HepG2 (cell line): Measurements from ENCODE around the gene KAT6B. TPM values are rescaled to one million over a fixed set of nuclear protein-coding genes. Genes with fewer than 3 reads are reported as not detected.

Experiments
- AKAP8 ChIP-seq: sonication (generic); formaldehyde crosslinking; IDR thresholded peaks from 2 replicates; pipeline ENCODE4 v1.5.1; 2020; ENCODE audit warnings: mild to moderate bottlenecking, missing genetic modification reagents
- DBP ChIP-seq: sonication (generic); formaldehyde crosslinking; IDR thresholded peaks from 2 replicates; pipeline ENCODE4 v1.4.0; 2020; ENCODE audit warnings: missing genetic modification reagents; ENCODE audit errors: not compliant biosample characterization
- GATA4 ChIP-seq: sonication (generic); IDR thresholded peaks from 2 replicates; pipeline ENCODE4 v1.6.1; 2016; ENCODE audit warnings: antibody characterized with exemption, low read depth, borderline replicate concordance
- HOXA7 ChIP-seq: sonication (generic); formaldehyde crosslinking; IDR thresholded peaks from 2 replicates; pipeline ENCODE4 v1.8.1; 2022; ENCODE audit warnings: mild to moderate bottlenecking, missing genetic modification reagents, moderate library complexity
- KAT7 ChIP-seq: IDR thresholded peaks from 2 replicates; pipeline ENCODE4 v1.6.1; 2018; ENCODE audit warnings: borderline replicate concordance, missing compliant biosample characterization
- NCOA1 ChIP-seq: sonication (generic); formaldehyde crosslinking; IDR thresholded peaks from 2 replicates; pipeline ENCODE4 v1.9.0; 2021; ENCODE audit warnings: missing genetic modification reagents
- PATZ1 ChIP-seq: sonication (generic); formaldehyde crosslinking; IDR thresholded peaks from 2 replicates; pipeline ENCODE4 v1.4.0; 2020; ENCODE audit warnings: missing genetic modification reagents
- RCOR2 ChIP-seq: IDR thresholded peaks from 2 replicates; pipeline ENCODE4 v1.6.1; 2016; ENCODE audit warnings: missing biosample characterization, missing genetic modification reagents
- SCMH1 ChIP-seq: sonication (generic); formaldehyde crosslinking; IDR thresholded peaks from 2 replicates; pipeline ENCODE4 v1.9.0; 2021; ENCODE audit warnings: missing genetic modification reagents, mild to moderate bottlenecking, borderline replicate concordance
- SIX4 ChIP-seq: sonication (generic); formaldehyde crosslinking; IDR thresholded peaks from 2 replicates; pipeline ENCODE4 v1.4.0; 2020; ENCODE audit warnings: missing genetic modification reagents
- SP140L ChIP-seq: sonication (generic); formaldehyde crosslinking; IDR thresholded peaks from 2 replicates; pipeline ENCODE4 v1.4.0; 2020; ENCODE audit warnings: missing genetic modification reagents, borderline replicate concordance
- ZBTB7B ChIP-seq: sonication (generic); formaldehyde crosslinking; IDR thresholded peaks from 2 replicates; pipeline ENCODE4 v1.4.0; 2020; ENCODE audit warnings: missing genetic modification reagents
- ZFP62 ChIP-seq: sonication (generic); formaldehyde crosslinking; IDR thresholded peaks from 2 replicates; pipeline ENCODE4 v1.4.0; 2020; ENCODE audit warnings: missing genetic modification reagents
- ZNF142 ChIP-seq: sonication (generic); formaldehyde crosslinking; IDR thresholded peaks from 2 replicates; pipeline ENCODE4 v1.4.0; 2020; ENCODE audit warnings: missing genetic modification reagents
- ZNF451 ChIP-seq: sonication (generic); formaldehyde crosslinking; IDR thresholded peaks from 2 replicates; pipeline ENCODE4 v1.5.0; 2020; ENCODE audit warnings: mild to moderate bottlenecking, missing genetic modification reagents
- polyA plus RNA-seq, 8 experiments: library from polyadenylated mRNA; depleted of rRNA in 3 of 8; stranded (reverse) in 7 of 8; unstranded in 1 of 8; fragments of >200 nt; fragmentation: Illumina TruSeq in 4 of 8; extraction: Trizol in 4 of 8; gene quantifications; 2 replicates each; pipeline versions ENCODE4 v1.2.1 to v1.2.3, GENCODE V29; 2011 to 2016; ENCODE audit warnings: low read depth in 4 of 8, missing spikeins in 1 of 8, mixed read lengths in 1 of 8; ENCODE audit not compliant: insufficient read depth in 1 of 8
- total RNA-seq, 5 experiments: library from RNA; depleted of rRNA; stranded (reverse); fragments of >200 nt; fragmentation: Illumina TruSeq; extraction: Trizol; gene quantifications; 2 replicates each; pipeline ENCODE4 v1.2.3, GENCODE V29; 2016; ENCODE audit warnings: low read depth in 1 of 5
- TF ChIP-seq, protein P1 (sequence below): sonication (generic); formaldehyde crosslinking; IDR thresholded peaks from 2 replicates; pipeline ENCODE4 v1.4.0; 2020; ENCODE audit warnings: missing genetic modification reagents, borderline replicate concordance
- TF ChIP-seq, protein P2 (sequence below): sonication (generic); formaldehyde crosslinking; conservative IDR thresholded peaks from 2 replicates; pipeline ENCODE4 v1.8.0; 2022; ENCODE audit warnings: low read depth, missing genetic modification reagents

Gene KAT6B
- total and polyA plus RNA-seq, 2 of the 13 experiments (the other 11 are each of a cell fraction or from before 2014, with no cell fraction given), result 3.0 to 9.5 TPM

DNA sequence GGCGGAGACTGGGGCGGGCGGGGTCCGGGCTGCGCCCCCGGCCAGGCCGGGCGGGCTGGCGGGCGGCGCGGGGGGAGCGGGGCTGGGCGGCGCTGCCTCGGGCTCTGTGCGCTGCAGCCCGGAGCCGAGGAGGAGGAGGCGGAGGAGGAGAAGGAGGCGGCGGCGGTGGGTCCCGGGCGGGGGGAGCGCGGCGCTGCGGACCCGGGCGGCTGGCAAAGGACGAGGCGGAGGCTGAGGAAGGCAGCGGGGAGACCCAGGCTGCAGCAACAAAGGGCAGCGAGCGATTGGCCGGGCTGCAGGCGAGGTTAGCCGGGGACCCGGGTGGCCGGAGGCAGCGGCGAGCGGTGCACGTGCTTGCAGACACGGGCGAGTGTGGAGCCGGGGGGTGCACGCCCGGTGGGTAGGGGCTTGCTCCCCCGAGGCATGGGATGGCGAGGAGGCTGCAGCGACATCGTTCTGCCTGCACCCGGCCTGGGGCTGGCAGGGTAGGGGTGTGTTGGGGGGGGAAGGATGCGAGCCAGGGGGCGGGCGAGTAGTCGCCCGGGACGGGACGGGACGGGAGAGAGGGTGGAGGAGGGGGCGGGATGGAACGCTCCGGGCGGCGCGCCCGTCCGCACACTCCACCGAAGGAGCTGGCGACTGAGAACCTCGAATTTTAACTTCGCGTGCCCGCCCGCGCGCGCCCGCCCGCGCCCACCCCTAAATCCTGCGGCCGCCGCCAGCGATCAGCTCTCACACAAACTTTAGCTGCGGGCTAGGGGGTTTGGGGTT, 844 bp upstream of the KAT6B start (continued):
- TF ChIP-seq, protein P1, sequence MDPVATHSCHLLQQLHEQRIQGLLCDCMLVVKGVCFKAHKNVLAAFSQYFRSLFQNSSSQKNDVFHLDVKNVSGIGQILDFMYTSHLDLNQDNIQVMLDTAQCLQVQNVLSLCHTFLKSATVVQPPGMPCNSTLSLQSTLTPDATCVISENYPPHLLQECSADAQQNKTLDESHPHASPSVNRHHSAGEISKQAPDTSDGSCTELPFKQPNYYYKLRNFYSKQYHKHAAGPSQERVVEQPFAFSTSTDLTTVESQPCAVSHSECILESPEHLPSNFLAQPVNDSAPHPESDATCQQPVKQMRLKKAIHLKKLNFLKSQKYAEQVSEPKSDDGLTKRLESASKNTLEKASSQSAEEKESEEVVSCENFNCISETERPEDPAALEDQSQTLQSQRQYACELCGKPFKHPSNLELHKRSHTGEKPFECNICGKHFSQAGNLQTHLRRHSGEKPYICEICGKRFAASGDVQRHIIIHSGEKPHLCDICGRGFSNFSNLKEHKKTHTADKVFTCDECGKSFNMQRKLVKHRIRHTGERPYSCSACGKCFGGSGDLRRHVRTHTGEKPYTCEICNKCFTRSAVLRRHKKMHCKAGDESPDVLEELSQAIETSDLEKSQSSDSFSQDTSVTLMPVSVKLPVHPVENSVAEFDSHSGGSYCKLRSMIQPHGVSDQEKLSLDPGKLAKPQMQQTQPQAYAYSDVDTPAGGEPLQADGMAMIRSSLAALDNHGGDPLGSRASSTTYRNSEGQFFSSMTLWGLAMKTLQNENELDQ (CRISPR knock-in tag), result no peak
- TF ChIP-seq HOXA7 (CRISPR knock-in tag), result no peak
- no peak for TF ChIP-seq ZNF451 (CRISPR knock-in tag)
- no peak for TF ChIP-seq SP140L (CRISPR knock-in tag)
- TF ChIP-seq GATA4, result no peak
- TF ChIP-seq RCOR2 (CRISPR knock-in tag), result no peak
- TF ChIP-seq PATZ1, result peak; percentile 23
- no peak for TF ChIP-seq ZFP62 (CRISPR knock-in tag)
- no peak for TF ChIP-seq AKAP8 (CRISPR knock-in tag)
- no peak for TF ChIP-seq SIX4
- peak; percentile 100 for TF ChIP-seq ZNF142
- TF ChIP-seq ZBTB7B (CRISPR knock-in tag), result peak; percentile 35; the same call in 1 of the 2 replicates
- TF ChIP-seq KAT7 (CRISPR knock-in tag), result no peak
- no peak for TF ChIP-seq DBP (CRISPR knock-in tag)
- TF ChIP-seq, protein P2, sequence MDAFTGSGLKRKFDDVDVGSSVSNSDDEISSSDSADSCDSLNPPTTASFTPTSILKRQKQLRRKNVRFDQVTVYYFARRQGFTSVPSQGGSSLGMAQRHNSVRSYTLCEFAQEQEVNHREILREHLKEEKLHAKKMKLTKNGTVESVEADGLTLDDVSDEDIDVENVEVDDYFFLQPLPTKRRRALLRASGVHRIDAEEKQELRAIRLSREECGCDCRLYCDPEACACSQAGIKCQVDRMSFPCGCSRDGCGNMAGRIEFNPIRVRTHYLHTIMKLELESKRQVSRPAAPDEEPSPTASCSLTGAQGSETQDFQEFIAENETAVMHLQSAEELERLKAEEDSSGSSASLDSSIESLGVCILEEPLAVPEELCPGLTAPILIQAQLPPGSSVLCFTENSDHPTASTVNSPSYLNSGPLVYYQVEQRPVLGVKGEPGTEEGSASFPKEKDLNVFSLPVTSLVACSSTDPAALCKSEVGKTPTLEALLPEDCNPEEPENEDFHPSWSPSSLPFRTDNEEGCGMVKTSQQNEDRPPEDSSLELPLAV (CRISPR knock-in tag), result no peak
- no peak for TF ChIP-seq NCOA1 (CRISPR knock-in tag)
- no peak for TF ChIP-seq SCMH1 (CRISPR knock-in tag)
